IPS-NIHi7 (cell line): ENCODE measurements around the gene PTPN20.

Experiments
- DNase-seq: peaks from one replicate; pipeline ENCODE4 v3.0.0; 2012; ENCODE audit warnings: mixed read lengths; ENCODE audit errors: extremely low spot score

Gene PTPN20

DNA sequence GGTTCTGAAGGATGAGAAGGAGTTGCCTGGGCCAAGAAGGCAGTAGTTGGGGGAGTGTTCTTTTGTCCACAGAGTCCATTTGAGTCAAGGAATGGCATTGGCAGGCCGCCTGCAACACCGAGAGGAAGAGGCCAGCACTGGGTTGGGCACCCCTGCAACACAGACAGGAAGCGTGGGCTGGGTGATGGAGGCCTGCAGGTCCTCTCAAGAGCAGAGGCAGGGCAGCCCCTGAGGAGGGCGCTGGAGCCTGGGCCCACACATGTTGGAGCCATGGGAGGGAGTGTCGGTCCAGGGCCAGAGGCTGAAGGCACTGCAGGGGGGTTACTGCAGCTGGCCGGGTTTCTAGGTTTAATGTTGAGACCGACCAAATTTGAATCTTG, 137.3 kb downstream of the PTPN20 start:
- peak; percentile 50 for DNase-seq

DNA sequence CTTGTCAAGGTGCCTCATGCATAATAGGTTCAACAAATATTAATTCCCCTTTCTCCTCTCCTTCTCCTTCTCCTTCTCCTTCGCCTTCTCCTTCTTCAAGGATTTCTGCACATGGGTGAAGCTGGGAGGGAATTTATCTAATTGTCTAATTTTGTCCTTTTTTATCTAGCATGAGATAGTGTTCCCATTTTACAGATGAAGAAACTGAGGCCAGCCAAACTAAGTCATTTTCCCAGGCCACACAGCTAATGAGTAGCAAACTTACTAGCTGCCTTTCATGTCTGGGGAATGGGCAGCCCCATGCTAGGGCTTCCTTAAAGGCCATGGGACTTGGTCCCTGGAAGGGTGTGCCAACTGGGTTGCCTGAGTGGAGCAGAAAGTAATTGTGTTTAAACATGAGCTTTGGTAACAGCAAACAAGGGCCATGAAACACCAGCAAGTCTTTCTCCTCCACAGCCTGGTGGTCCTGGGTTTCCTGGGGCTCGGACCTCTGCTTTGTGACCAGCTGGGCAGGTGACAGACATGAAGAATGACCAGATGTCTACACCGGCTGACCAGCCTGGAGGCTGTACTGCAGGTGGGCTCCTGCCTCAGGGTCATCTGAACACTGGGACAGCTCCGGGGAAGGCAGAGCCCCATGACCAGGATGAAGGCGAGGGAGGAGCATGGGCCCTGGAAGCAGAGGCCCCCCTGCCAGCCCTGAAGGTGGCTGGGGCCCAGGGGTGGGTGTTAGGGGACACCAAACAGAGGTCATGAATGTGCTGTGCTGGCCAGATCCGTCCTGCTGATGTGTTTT, 138.0 kb downstream of the PTPN20 start:
- no peak for DNase-seq

DNA sequence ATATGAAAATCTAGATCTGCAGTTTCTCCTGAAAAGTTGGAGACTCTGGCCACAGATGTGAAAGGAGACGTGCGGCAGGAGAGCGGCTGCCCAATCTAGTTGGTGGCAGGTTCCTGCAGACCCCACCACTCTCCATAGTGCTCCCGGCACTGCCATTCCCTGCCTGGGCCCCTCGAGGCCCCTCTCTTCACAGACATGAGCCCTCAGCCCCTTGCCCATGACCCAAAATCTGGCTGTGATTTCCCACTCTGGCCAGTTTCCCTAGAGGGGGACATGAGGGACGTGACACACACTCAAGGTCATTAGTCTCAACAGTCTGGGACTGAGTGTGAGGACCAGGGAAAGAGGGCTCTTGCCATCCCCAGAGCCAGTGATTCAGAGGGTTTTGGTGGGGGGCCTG, 138.7 kb downstream of the PTPN20 start:
- DNase-seq: no peak

DNA sequence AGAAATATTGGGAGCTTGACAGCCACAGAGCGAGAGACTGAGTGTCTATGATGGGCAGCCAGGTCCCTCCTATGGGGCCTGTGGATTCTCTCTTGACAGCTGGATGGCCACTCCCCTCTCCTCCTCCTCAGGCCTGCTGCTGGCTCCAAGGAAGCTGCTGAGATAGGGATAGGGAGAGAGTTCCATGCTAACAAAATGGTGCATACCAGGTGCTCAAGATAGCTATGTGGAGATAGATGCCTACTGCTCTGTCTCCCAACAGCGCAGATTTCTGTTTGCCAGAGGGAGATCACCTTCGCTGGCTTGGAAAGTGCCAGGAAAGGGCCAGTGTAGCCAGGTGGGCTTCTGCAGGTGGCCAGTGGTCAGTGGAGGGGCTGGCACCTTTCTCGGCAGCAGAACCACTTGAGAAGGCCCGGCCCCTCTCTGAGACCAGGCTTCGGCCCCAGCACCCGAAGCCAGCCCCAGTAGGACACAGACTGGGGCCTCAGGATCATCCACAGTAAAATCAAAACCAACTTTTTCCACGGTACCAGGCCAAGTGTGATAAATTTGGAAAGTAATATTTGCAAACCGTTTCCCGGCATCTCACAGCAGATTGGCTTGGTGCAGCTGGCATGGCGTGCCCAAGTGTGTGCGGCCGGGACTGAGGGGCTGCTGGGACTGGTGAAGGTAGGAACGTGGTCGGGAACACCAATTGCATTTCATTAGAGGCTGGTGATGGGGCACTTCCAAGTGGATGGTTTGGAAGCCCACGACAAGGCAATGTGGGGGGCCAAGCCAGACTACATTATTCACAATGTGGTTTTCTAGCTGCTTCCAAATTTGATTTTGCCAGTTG, 139.6 kb downstream of the PTPN20 start:
- peak; percentile 46 for DNase-seq

DNA sequence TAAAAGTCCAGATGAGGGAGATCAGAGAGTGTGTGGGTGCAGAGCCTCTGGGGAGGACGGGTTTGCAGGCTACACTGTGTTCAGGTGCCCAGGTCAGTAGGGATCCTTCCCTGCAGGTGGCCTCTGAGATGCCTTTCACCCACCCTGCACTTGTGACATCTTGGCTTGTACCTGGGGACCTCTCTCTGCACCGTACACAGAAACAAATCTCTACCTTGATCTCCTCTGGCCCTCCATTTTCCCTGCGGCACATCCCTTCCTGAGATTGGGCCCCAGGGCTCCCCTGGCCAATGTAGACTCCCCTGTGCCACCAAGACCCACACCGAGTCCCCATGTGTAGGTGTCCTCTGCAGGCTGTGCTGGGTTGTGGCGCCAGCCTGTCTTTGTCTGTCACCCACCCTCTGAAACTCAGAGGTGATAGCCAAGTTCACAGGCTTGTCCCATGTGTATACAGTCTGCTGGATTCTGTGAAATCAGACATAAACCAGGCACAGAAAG, 140.6 kb downstream of the PTPN20 start:
- DNase-seq: no peak
